K562 (cell line): ENCODE data around the gene DOLK. TPM values are rescaled to one million over a fixed set of nuclear protein-coding genes. Genes with fewer than 3 reads are reported as not detected.
A peak's percentile ranks its signal among the peaks of the same experiment; 100 is the strongest.

Experiments used
- ATAC-seq: fragments of 200-7000 bp; cut with Tn5 transposase; 3 replicates; pipeline ENCODE4 v1.9.1; 2020; ENCODE audit warnings: moderate library complexity
- BruUV-seq: library from RNA; stranded (reverse); fragments of 400-500 nt; replicated peaks from 2 replicates; lab custom pipeline; 2021; lab: Mats Ljungman, UMichigan
- CTCF ChIA-PET: fragments of 300-600 bp; formaldehyde crosslinking; extraction: SDS; loops from one replicate; lab custom pipeline; 2021; ENCODE audit warnings: low intra/inter-chr PET ratio; lab: Yijun Ruan, JAX
- POLR2A ChIA-PET: fragments of 300-600, 350-650 bp; sonication (Branson Sonifier 250); formaldehyde crosslinking; extraction: SDS; loops from one replicate; lab custom pipeline; 2021; ENCODE audit warnings: antibody characterized with exemption, inconsistent platforms; lab: Yijun Ruan, JAX
- DNase-seq, 4 experiments: peaks; one replicate each; pipeline versions ENCODE4 v3.0.0 to v3.0.0-alpha.2; 2011 to 2018; ENCODE audit warnings: low spot score in 3 of 4, mixed read lengths in 3 of 4; ENCODE audit errors: extremely low read depth in 1 of 4
- FAIRE-seq: peaks from 2 replicates; lab custom pipeline; 2011; peaks lifted over from hg19 to GRCh38; lab: Jason Lieb, UNC
- H2AFZ ChIP-seq: 2 replicates; pipeline ENCODE4 v1.6.0; 2011; ENCODE audit warnings: low read depth, low read length, control low read depth, inconsistent platforms
- H3K27ac ChIP-seq: fragments of 200-600 bp; 3 replicates; pipeline ENCODE4 v1.8.0; 2011; ENCODE audit warnings: low read depth, mild to moderate bottlenecking, control low read depth, inconsistent platforms, low read length, moderate library complexity, mixed read lengths; ENCODE audit errors: extremely low read depth
- H3K27me3 ChIP-seq, 2 experiments: fragments of 300-600 bp in 1 of 2; 2 replicates in 1 of 2; 3 replicates in 1 of 2; pipeline versions ENCODE4 v1.6.0 to v1.8.0; 2011; ENCODE audit warnings: inconsistent platforms in 2 of 2, low read length in 2 of 2, mild to moderate bottlenecking in 1 of 2, mixed read lengths in 1 of 2, moderate library complexity in 1 of 2; ENCODE audit not compliant: control insufficient read depth in 2 of 2, insufficient read depth in 2 of 2
- H3K36me3 ChIP-seq: fragments of 300-600 bp; 3 replicates; pipeline ENCODE4 v1.8.0; 2011; ENCODE audit warnings: mild to moderate bottlenecking, low read length, inconsistent platforms; ENCODE audit not compliant: control insufficient read depth, insufficient read depth
- H3K4me1 ChIP-seq, 2 experiments: fragments of 200-600 bp in 1 of 2; replicated peaks in 1 of 2; 2 replicates in 1 of 2; 3 replicates in 1 of 2; pipeline versions ENCODE4 v1.5.1 to v1.8.0; 2011; ENCODE audit warnings: inconsistent platforms in 2 of 2, low read length in 2 of 2, mild to moderate bottlenecking in 1 of 2, mixed read lengths in 1 of 2, moderate library complexity in 1 of 2; ENCODE audit not compliant: control insufficient read depth in 2 of 2, insufficient read depth in 2 of 2
- H3K4me2 ChIP-seq: 2 replicates; pipeline ENCODE4 v1.6.1; 2011; ENCODE audit warnings: low read length, control low read depth, inconsistent platforms, mixed read lengths; ENCODE audit not compliant: insufficient read depth
- H3K4me3 ChIP-seq: fragments of 200-600 bp; sonication (generic), shearing (Covaris generic); 2 replicates; pipeline ENCODE4 v1.5.1; 2016; ENCODE audit warnings: control low read depth, inconsistent platforms
- H3K79me2 ChIP-seq: fragments of 200-600 bp; 3 replicates; pipeline ENCODE4 v1.8.0; 2011; ENCODE audit warnings: low read length, inconsistent platforms; ENCODE audit not compliant: control insufficient read depth, insufficient read depth
- H3K9ac ChIP-seq, 2 experiments: 2 replicates each; pipeline versions ENCODE4 v1.6.0 to v1.6.1; 2011; ENCODE audit warnings: low read depth in 2 of 2, low read length in 2 of 2, control low read depth in 1 of 2, inconsistent platforms in 1 of 2, mild to moderate bottlenecking in 1 of 2, mixed read lengths in 1 of 2; ENCODE audit not compliant: insufficient read depth in 1 of 2
- H3K9me1 ChIP-seq: one replicate; pipeline ENCODE4 v1.6.0; 2011; ENCODE audit warnings: inconsistent platforms, mild to moderate bottlenecking, low read length, moderate library complexity; ENCODE audit not compliant: control insufficient read depth, insufficient read depth
- H3K9me3 ChIP-seq: replicated peaks from 2 replicates; pipeline ENCODE4 v1.5.1; 2011; ENCODE audit warnings: low read depth, low read length, inconsistent platforms; ENCODE audit not compliant: control insufficient read depth, insufficient read depth
- H4K20me1 ChIP-seq: replicated peaks from 2 replicates; pipeline ENCODE4 v1.6.1; 2011; ENCODE audit warnings: low read length, inconsistent platforms, mixed read lengths; ENCODE audit not compliant: control insufficient read depth, insufficient read depth
- BCLAF1 ChIP-seq, 2 experiments: fragments of 450-650 bp in 1 of 2; IDR thresholded peaks; 2 replicates each; pipeline ENCODE4 v1.6.1; 2011 to 2017; ENCODE audit warnings: low read depth in 2 of 2, antibody characterized with exemption in 1 of 2, borderline replicate concordance in 1 of 2, low read length in 1 of 2, mild to moderate bottlenecking in 1 of 2, mixed read lengths in 1 of 2; ENCODE audit not compliant: control insufficient read depth in 1 of 2
- BRCA1 ChIP-seq, 2 experiments: fragments of 450-650 bp in 1 of 2; sonication (generic) in 1 of 2; formaldehyde crosslinking in 1 of 2; IDR thresholded peaks; 2 replicates each; pipeline versions ENCODE4 v1.5.0 to v1.6.1; 2017 to 2020; ENCODE audit warnings: mild to moderate bottlenecking in 1 of 2, missing genetic modification reagents in 1 of 2
- EGR1 ChIP-seq: fragments of 450-650 bp; conservative IDR thresholded peaks from 2 replicates; pipeline ENCODE4 v1.6.1; 2017; ENCODE audit warnings: mild to moderate bottlenecking
- PTTG1 ChIP-seq: fragments of 450-650 bp; IDR thresholded peaks from 2 replicates; pipeline ENCODE4 v1.6.1; 2016; ENCODE audit warnings: low read depth, mild to moderate bottlenecking, missing genetic modification characterization, missing compliant biosample characterization
- SMAD2 ChIP-seq: fragments of 150-350 bp; IDR thresholded peaks from 2 replicates; pipeline ENCODE4 v1.6.1; 2014; ENCODE audit warnings: low read depth, mild to moderate bottlenecking, low read length
- SMARCB1 ChIP-seq: IDR thresholded peaks from 2 replicates; pipeline ENCODE4 v1.6.1; 2011; ENCODE audit warnings: improper control_type of control experiment, low read depth; ENCODE audit not compliant: insufficient read length
- SNRNP70 ChIP-seq: fragments of 200-400 bp; formaldehyde crosslinking; optimal IDR thresholded peaks from 2 replicates; pipeline ENCODE3; 2017; ENCODE audit warnings: low read depth, low read length
- TAF7 ChIP-seq: fragments of 450-650 bp; IDR thresholded peaks from 2 replicates; pipeline ENCODE4 v1.6.1; 2016; ENCODE audit warnings: missing genetic modification characterization, missing compliant biosample characterization
- ZNF175 ChIP-seq: fragments of 200-800 bp; sonication (Bioruptor generic); IDR thresholded peaks from 2 replicates; pipeline ENCODE4 v1.6.1; 2016; ENCODE audit warnings: low read depth, mild to moderate bottlenecking, missing genetic modification characterization, missing compliant biosample characterization
- ZNF184 ChIP-seq: sonication (generic); formaldehyde crosslinking; IDR thresholded peaks from 2 replicates; pipeline ENCODE4 v1.5.0; 2020; ENCODE audit warnings: missing genetic modification reagents
- WGBS: fragments of 100-300 bp; shearing (Covaris generic); methylation state at CpG from one replicate; pipeline ENCODE4 v1.1.6; 2016; ENCODE audit warnings: low coverage, mixed read lengths; ENCODE audit not compliant: insufficient coverage; ENCODE audit errors: missing lambda C conversion rate; 5-methylcytosine and 5-hydroxymethylcytosine counted together
- in situ Hi-C: fragments of 300-500 bp; cut with MboI; formaldehyde crosslinking; loops from 4 replicates; pipeline ENCODE4 v1.15.0; 2018; ENCODE audit warnings: inconsistent platforms, mixed read lengths
- intact Hi-C: fragments of 100-400 bp; cut with micrococcal nuclease; formaldehyde crosslinking; loops from 2 replicates; pipeline ENCODE4 v1.14.2; 2022
- polyA plus RNA-seq, 8 experiments: library from polyadenylated mRNA; depleted of rRNA in 4 of 8; stranded (reverse) in 5 of 8; unstranded in 3 of 8; fragments of >200 nt; fragmentation: Nextera tagmentation in 2 of 8; fragmentation: Illumina TruSeq in 1 of 8; extraction: Ambion mirVana in 2 of 8; extraction: Trizol in 1 of 8; gene quantifications; 2 replicates each; pipeline versions ENCODE4 v1.2.1 to v1.2.3, GENCODE V29; 2011 to 2014; ENCODE audit warnings: inconsistent platforms in 1 of 8, missing spikeins in 1 of 8
- total RNA-seq, 7 experiments: library from RNA; depleted of rRNA in 6 of 7; stranded (reverse); fragments of >200 nt in 6 of 7; fragmentation: Illumina TruSeq in 2 of 7; extraction: Trizol in 2 of 7; gene quantifications; 2 replicates each; pipeline versions ENCODE4 v1.2.1 to v1.2.3, GENCODE V29; 2011 to 2021; ENCODE audit warnings: low replicate concordance in 1 of 7
- TF ChIP-seq, protein P1 (sequence below): fragments of 250-450 bp; sonication (Bioruptor Pico); IDR thresholded peaks from 2 replicates; pipeline ENCODE4 v1.9.0; 2021; ENCODE audit warnings: mild to moderate bottlenecking
- TF ChIP-seq, protein P2 (sequence below): fragments of 450-650 bp; conservative IDR thresholded peaks from 2 replicates; pipeline ENCODE4 v1.6.1; 2016; ENCODE audit warnings: missing genetic modification characterization, low read depth, mild to moderate bottlenecking, control low read depth, missing compliant biosample characterization
- TF ChIP-seq, protein P3 (sequence below), 3 experiments: fragments of 200-800 bp in 1 of 3; fragments of 250-450 bp in 1 of 3; fragments of 450-650 bp in 1 of 3; sonication (Bioruptor Pico) in 1 of 3; sonication (Bioruptor generic) in 1 of 3; formaldehyde crosslinking in 1 of 3; IDR thresholded peaks; 2 replicates each; pipeline versions ENCODE4 v1.6.1 to v1.8.0; 2016 to 2022; ENCODE audit warnings: mild to moderate bottlenecking in 2 of 3, missing genetic modification characterization in 2 of 3, missing compliant biosample characterization in 1 of 3, moderate library complexity in 1 of 3

Gene DOLK
- total and polyA plus RNA-seq, 9 of the 15 experiments (the other 6 are each of a cell fraction or from before 2014, with no cell fraction given), result 2.6 to 14.2 (median 11.7) TPM

DNA sequence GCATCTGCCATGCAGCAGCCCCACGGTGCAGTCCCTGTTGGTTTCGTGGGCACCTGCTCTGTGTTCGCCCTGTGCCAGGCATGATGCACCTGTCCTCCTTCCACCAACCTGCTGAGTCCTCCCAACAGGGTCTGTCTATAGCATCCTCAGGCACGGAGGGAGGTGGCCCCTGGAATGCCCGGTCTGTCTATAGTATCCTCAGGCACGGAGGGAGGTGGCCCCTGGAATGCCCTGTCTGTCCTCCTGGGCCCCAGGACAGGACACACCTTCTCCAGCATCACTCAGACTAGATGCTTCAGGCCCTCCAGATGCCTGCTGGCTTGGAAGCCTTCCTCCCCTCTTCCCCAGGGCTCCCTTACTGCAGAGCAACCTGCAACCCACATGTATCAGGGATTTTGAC, 36.5 kb downstream of the DOLK start:
- POLR2A ChIA-PET, result interaction anchor here (3.1 kb wide), 1 partner anchor 12 kb away, joined by 7 read pairs; no protein-coding TSS in a partner anchor
- CTCF ChIA-PET, result no interaction called here
- 0 out of 3 replicates have a peak, but pooled peaks cover 11% of the 10 kb centered on the region for H3K79me2 ChIP-seq
- no peak for TF ChIP-seq BCLAF1 (IDR thresholded peaks at IDR 0.05; ENCODE audit: borderline replicate concordance in 1 of 2, control insufficient read depth in 1 of 2, low read depth in 2 of 2, low read length in 1 of 2)
- TF ChIP-seq ZNF175, result no peak
- TF ChIP-seq PTTG1, result no peak
- TF ChIP-seq TAF7 (tag), result no peak
- TF ChIP-seq, protein P1, sequence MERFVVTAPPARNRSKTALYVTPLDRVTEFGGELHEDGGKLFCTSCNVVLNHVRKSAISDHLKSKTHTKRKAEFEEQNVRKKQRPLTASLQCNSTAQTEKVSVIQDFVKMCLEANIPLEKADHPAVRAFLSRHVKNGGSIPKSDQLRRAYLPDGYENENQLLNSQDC (CRISPR knock-in tag), result no peak
- no peak for TF ChIP-seq SNRNP70
- no peak for TF ChIP-seq SMARCB1
- no peak for TF ChIP-seq SMAD2
- TF ChIP-seq, protein P2, sequence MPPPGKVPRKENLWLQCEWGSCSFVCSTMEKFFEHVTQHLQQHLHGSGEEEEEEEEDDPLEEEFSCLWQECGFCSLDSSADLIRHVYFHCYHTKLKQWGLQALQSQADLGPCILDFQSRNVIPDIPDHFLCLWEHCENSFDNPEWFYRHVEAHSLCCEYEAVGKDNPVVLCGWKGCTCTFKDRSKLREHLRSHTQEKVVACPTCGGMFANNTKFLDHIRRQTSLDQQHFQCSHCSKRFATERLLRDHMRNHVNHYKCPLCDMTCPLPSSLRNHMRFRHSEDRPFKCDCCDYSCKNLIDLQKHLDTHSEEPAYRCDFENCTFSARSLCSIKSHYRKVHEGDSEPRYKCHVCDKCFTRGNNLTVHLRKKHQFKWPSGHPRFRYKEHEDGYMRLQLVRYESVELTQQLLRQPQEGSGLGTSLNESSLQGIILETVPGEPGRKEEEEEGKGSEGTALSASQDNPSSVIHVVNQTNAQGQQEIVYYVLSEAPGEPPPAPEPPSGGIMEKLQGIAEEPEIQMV (tag), result no peak
- no peak for TF ChIP-seq EGR1
- TF ChIP-seq BRCA1 (IDR thresholded peaks at IDR 0.05), result no peak
- TF ChIP-seq BRCA1 (CRISPR knock-in tag; IDR thresholded peaks at IDR 0.05), result no peak
- no peak for TF ChIP-seq ZNF184 (CRISPR knock-in tag)
- TF ChIP-seq, protein P3, sequence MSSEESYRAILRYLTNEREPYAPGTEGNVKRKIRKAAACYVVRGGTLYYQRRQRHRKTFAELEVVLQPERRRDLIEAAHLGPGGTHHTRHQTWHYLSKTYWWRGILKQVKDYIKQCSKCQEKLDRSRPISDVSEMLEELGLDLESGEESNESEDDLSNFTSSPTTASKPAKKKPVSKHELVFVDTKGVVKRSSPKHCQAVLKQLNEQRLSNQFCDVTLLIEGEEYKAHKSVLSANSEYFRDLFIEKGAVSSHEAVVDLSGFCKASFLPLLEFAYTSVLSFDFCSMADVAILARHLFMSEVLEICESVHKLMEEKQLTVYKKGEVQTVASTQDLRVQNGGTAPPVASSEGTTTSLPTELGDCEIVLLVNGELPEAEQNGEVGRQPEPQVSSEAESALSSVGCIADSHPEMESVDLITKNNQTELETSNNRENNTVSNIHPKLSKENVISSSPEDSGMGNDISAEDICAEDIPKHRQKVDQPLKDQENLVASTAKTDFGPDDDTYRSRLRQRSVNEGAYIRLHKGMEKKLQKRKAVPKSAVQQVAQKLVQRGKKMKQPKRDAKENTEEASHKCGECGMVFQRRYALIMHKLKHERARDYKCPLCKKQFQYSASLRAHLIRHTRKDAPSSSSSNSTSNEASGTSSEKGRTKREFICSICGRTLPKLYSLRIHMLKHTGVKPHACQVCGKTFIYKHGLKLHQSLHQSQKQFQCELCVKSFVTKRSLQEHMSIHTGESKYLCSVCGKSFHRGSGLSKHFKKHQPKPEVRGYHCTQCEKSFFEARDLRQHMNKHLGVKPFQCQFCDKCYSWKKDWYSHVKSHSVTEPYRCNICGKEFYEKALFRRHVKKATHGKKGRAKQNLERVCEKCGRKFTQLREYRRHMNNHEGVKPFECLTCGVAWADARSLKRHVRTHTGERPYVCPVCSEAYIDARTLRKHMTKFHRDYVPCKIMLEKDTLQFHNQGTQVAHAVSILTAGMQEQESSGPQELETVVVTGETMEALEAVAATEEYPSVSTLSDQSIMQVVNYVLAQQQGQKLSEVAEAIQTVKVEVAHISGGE (CRISPR knock-in tag; IDR thresholded peaks at IDR 0.05), result no peak

More for the DNA sequence above, 36.5 kb downstream of the DOLK start:
- Histone ChIP-seq H3K4me1 (peaks cover 17 to 45% of the 10 kb centered on the region in 2 experiments), H3K27me3 (no peaks in the 10 kb centered on the region; a peak in 1 of 5 replicates), H2AFZ (no peak overlapping the region), H3K9ac (0 out of 4 replicates have a peak overlapping the region, but pooled peaks of 1 of the 2 experiments have one; percentile 41), H3K4me3 (no peak overlapping the region), H3K9me3 (no peaks in the 10 kb centered on the region), H3K4me2 (no peak overlapping the region), H4K20me1 (no peaks in the 10 kb centered on the region; the same call in 1 of the 2 replicates), H3K27ac (no peak overlapping the region), H3K36me3 (peaks cover 51% of the 10 kb centered on the region; the same call in 2 of the 3 replicates), H3K9me1 (no peaks in the 10 kb centered on the region)
- FAIRE-seq (no peak), ATAC-seq (no peak), DNase-seq (no peak)
- 85% methylated on average over 6 of the region's 6 CpGs for WGBS
- no TSS peak for BruUV-seq
- intact Hi-C loops (no loop called here), in situ Hi-C loops (no loop called here)
